GM12878 (cell line): ENCODE data around the gene NOL8. TPM values are rescaled to one million over a fixed set of nuclear protein-coding genes. Genes with fewer than 3 reads are reported as not detected.

Experiments used
- E2F4 ChIP-seq: IDR thresholded peaks from 2 replicates; pipeline ENCODE4 v1.6.1; 2012; ENCODE audit warnings: low read depth, low read length, improper control_type of control experiment
- ESRRA ChIP-seq: IDR thresholded peaks from 2 replicates; pipeline ENCODE4 v1.6.1; 2012; ENCODE audit warnings: mild to moderate bottlenecking, low read length, improper control_type of control experiment
- FOXK2 ChIP-seq: fragments of 450-650 bp; IDR thresholded peaks from 2 replicates; pipeline ENCODE4 v1.6.1; 2017; ENCODE audit warnings: mild to moderate bottlenecking, moderate library complexity
- GABPA ChIP-seq: IDR thresholded peaks from 2 replicates; pipeline ENCODE4 v1.6.1; 2014; ENCODE audit warnings: antibody characterized with exemption, low read depth, mild to moderate bottlenecking, inconsistent platforms
- HSF1 ChIP-seq: fragments of 150-350 bp; IDR thresholded peaks from 2 replicates; pipeline ENCODE4 v1.6.1; 2014; ENCODE audit warnings: mild to moderate bottlenecking, low read depth, low read length
- IKZF1 ChIP-seq: fragments of 450-650 bp; conservative IDR thresholded peaks from 2 replicates; pipeline ENCODE4 v1.6.1; 2017; ENCODE audit warnings: antibody characterized with exemption, mild to moderate bottlenecking
- IKZF2 ChIP-seq, 2 experiments: fragments of 450-650 bp; IDR thresholded peaks; 2 replicates each; pipeline ENCODE4 v1.6.1; 2017; ENCODE audit warnings: mild to moderate bottlenecking in 2 of 2, moderate library complexity in 2 of 2
- KAT2A ChIP-seq: conservative IDR thresholded peaks from 2 replicates; pipeline ENCODE4 v1.6.1; 2011; ENCODE audit warnings: low read depth, low read length; ENCODE audit not compliant: control insufficient read depth
- MEF2B ChIP-seq: fragments of 450-650 bp; IDR thresholded peaks from 2 replicates; pipeline ENCODE4 v1.6.1; 2018; ENCODE audit warnings: mild to moderate bottlenecking, moderate library complexity; ENCODE audit not compliant: partially characterized antibody, poor library complexity, severe bottlenecking
- SREBF1 ChIP-seq: IDR thresholded peaks from 2 replicates; pipeline ENCODE4 v1.6.1; 2012; ENCODE audit warnings: mild to moderate bottlenecking, low read length
- SUZ12 ChIP-seq: fragments of 200-600 bp; sonication (generic); IDR thresholded peaks from one replicate; pipeline ENCODE4 v1.6.1; 2018; ENCODE audit warnings: antibody characterized with exemption, mild to moderate bottlenecking; ENCODE audit not compliant: unreplicated experiment
- ZNF207 ChIP-seq: fragments of 450-650 bp; IDR thresholded peaks from 2 replicates; pipeline ENCODE4 v1.6.1; 2014; ENCODE audit warnings: antibody characterized with exemption, mild to moderate bottlenecking, borderline replicate concordance
- polyA plus RNA-seq, 11 experiments: library from polyadenylated mRNA; depleted of rRNA in 4 of 11; unstranded in 6 of 11; stranded (reverse) in 5 of 11; fragments of >200 nt; fragmentation: Nextera tagmentation in 4 of 11; fragmentation: Illumina TruSeq in 1 of 11; extraction: Ambion mirVana in 4 of 11; extraction: Trizol in 1 of 11; gene quantifications; 1 replicate in 1 of 11; 2 replicates in 10 of 11; pipeline versions ENCODE4 v1.2.1 to v1.2.3, GENCODE V29; 2011 to 2016; ENCODE audit warnings: inconsistent platforms in 2 of 11, missing spikeins in 2 of 11, low read depth in 1 of 11
- total RNA-seq, 4 experiments: library from RNA; depleted of rRNA in 3 of 4; stranded (reverse); fragments of >200 nt in 3 of 4; fragmentation: Illumina TruSeq in 1 of 4; extraction: Trizol in 1 of 4; gene quantifications; 2 replicates each; pipeline versions ENCODE4 v1.2.1 to v1.2.3, GENCODE V29; 2013 to 2021
- TF ChIP-seq, protein P1 (sequence below): IDR thresholded peaks from 2 replicates; pipeline ENCODE4 v1.6.1; 2011; ENCODE audit warnings: mild to moderate bottlenecking, low read depth, low read length, moderate library complexity; ENCODE audit not compliant: insufficient replicate concordance
- TF ChIP-seq, protein P2 (sequence below): fragments of 450-650 bp; IDR thresholded peaks from 2 replicates; pipeline ENCODE4 v1.6.1; 2016; ENCODE audit warnings: mild to moderate bottlenecking, moderate library complexity, borderline replicate concordance
- TF ChIP-seq, protein P3 (sequence below): fragments of 450-650 bp; IDR thresholded peaks from 2 replicates; pipeline ENCODE4 v1.6.1; 2017; ENCODE audit warnings: mild to moderate bottlenecking, moderate library complexity
- TF ChIP-seq, protein P4 (sequence below): IDR thresholded peaks from 2 replicates; pipeline ENCODE4 v1.6.1; 2011; ENCODE audit warnings: low read depth, mild to moderate bottlenecking, low read length, moderate library complexity, borderline replicate concordance; ENCODE audit errors: extremely low read depth

NOL8 gene
- total and polyA plus RNA-seq, 10 of the 15 experiments (the other 5 are each of a cell fraction or from before 2014, with no cell fraction given): 33.6 to 58.6 (median 49.2) TPM

DNA sequence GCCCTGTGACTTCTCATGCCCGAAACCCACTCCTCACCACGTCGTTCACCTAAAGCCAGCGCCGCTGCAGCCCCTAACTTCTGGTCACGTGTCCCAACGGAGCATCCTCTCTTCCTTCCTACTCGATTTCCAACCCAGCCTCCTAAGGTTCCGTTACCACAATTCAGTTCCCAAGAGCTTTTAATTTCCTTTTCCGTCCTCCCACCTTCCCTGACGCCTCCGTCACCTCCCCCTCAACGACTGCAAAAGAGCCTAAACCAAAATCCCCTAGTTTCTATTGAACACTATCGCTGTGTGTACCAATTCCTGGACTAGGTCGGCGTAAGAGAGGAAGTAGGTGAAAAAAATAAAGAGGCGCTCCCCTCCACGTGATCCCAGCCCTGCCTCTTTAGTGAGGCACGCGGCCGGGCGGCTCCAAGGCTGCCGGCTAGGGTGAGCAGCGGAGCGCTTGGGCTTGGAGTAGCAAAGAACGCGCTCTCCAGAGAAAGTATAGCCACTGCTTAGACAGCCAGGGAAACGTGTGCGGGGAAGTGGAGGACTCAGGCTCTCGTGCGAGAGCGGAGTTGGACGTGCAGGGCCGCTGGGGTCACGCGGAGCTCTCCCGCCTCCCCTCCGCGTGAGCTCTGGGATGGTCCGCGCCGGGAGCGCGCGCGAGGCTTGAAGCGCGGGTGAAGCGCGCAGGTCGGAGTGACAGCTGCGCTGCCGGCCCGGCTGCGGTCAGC is at the start of gene NOL8, which contains the start of gene CENPP (continued):
- TF ChIP-seq, protein P1, sequence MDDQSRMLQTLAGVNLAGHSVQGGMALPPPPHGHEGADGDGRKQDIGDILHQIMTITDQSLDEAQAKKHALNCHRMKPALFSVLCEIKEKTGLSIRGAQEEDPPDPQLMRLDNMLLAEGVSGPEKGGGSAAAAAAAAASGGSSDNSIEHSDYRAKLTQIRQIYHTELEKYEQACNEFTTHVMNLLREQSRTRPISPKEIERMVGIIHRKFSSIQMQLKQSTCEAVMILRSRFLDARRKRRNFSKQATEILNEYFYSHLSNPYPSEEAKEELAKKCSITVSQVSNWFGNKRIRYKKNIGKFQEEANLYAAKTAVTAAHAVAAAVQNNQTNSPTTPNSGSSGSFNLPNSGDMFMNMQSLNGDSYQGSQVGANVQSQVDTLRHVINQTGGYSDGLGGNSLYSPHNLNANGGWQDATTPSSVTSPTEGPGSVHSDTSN: peak; percentile 88
- TF ChIP-seq KAT2A (no peak), HSF1 (no peak), E2F4 (peak; percentile 95), SUZ12 (no peak), IKZF2 (IDR thresholded peaks at IDR 0.05) (peak; percentile 71 to 80; a peak in 3 of 4 replicates), GABPA (peak; percentile 97), ESRRA (no peak), FOXK2 (peak; percentile 100), IKZF1 (peak; percentile 77), ZNF207 (peak; percentile 96), SREBF1 (peak; percentile 97), MEF2B (peak; percentile 76)
- TF ChIP-seq, protein P2, sequence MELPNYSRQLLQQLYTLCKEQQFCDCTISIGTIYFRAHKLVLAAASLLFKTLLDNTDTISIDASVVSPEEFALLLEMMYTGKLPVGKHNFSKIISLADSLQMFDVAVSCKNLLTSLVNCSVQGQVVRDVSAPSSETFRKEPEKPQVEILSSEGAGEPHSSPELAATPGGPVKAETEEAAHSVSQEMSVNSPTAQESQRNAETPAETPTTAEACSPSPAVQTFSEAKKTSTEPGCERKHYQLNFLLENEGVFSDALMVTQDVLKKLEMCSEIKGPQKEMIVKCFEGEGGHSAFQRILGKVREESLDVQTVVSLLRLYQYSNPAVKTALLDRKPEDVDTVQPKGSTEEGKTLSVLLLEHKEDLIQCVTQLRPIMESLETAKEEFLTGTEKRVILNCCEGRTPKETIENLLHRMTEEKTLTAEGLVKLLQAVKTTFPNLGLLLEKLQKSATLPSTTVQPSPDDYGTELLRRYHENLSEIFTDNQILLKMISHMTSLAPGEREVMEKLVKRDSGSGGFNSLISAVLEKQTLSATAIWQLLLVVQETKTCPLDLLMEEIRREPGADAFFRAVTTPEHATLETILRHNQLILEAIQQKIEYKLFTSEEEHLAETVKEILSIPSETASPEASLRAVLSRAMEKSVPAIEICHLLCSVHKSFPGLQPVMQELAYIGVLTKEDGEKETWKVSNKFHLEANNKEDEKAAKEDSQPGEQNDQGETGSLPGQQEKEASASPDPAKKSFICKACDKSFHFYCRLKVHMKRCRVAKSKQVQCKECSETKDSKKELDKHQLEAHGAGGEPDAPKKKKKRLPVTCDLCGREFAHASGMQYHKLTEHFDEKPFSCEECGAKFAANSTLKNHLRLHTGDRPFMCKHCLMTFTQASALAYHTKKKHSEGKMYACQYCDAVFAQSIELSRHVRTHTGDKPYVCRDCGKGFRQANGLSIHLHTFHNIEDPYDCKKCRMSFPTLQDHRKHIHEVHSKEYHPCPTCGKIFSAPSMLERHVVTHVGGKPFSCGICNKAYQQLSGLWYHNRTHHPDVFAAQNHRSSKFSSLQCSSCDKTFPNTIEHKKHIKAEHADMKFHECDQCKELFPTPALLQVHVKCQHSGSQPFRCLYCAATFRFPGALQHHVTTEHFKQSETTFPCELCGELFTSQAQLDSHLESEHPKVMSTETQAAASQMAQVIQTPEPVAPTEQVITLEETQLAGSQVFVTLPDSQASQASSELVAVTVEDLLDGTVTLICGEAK: peak; percentile 99
- TF ChIP-seq, protein P3, sequence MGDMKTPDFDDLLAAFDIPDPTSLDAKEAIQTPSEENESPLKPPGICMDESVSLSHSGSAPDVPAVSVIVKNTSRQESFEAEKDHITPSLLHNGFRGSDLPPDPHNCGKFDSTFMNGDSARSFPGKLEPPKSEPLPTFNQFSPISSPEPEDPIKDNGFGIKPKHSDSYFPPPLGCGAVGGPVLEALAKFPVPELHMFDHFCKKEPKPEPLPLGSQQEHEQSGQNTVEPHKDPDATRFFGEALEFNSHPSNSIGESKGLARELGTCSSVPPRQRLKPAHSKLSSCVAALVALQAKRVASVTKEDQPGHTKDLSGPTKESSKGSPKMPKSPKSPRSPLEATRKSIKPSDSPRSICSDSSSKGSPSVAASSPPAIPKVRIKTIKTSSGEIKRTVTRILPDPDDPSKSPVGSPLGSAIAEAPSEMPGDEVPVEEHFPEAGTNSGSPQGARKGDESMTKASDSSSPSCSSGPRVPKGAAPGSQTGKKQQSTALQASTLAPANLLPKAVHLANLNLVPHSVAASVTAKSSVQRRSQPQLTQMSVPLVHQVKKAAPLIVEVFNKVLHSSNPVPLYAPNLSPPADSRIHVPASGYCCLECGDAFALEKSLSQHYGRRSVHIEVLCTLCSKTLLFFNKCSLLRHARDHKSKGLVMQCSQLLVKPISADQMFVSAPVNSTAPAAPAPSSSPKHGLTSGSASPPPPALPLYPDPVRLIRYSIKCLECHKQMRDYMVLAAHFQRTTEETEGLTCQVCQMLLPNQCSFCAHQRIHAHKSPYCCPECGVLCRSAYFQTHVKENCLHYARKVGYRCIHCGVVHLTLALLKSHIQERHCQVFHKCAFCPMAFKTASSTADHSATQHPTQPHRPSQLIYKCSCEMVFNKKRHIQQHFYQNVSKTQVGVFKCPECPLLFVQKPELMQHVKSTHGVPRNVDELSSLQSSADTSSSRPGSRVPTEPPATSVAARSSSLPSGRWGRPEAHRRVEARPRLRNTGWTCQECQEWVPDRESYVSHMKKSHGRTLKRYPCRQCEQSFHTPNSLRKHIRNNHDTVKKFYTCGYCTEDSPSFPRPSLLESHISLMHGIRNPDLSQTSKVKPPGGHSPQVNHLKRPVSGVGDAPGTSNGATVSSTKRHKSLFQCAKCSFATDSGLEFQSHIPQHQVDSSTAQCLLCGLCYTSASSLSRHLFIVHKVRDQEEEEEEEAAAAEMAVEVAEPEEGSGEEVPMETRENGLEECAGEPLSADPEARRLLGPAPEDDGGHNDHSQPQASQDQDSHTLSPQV: no peak
- TF ChIP-seq, protein P4, sequence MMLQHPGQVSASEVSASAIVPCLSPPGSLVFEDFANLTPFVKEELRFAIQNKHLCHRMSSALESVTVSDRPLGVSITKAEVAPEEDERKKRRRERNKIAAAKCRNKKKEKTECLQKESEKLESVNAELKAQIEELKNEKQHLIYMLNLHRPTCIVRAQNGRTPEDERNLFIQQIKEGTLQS: peak; percentile 78; the same call in 1 of the 2 replicates
